Naive B cell (primary cell): ENCODE measurements around the gene FAM200B. TPM values are rescaled to one million over a fixed set of nuclear protein-coding genes. Genes with fewer than 3 reads are reported as not detected.

Source experiments
- polyA plus RNA-seq, 6 donors: library from polyadenylated mRNA; unstranded; fragments of 300-500 nt; fragmentation: Illumina TruSeq; gene quantifications; one replicate each; pipeline ENCODE4 v1.2.3, GENCODE V29; 2021; ENCODE audit warnings: low read depth in 6 of 6

Gene FAM200B
- polyA plus RNA-seq, 6 donors from 2014 or later: 60.1 to 84.2 (median 72.1) TPM

Other genes with a start within 250 kb of the FAM200B start
- not detected for gene CC2D2A, start 211.9 kb upstream of the FAM200B start, polyA plus RNA-seq
- 100 to 1,000 TPM in 5 of 6 donors, 10 to 100 TPM in 1; 97.0 to 172 (median 108) TPM for gene FBXL5, start 26.5 kb upstream of the FAM200B start, polyA plus RNA-seq
- gene BST1, start 21.2 kb downstream of the FAM200B start, polyA plus RNA-seq: 1 to 10 TPM in 1 of 6 donors, under 1 TPM in 5; 0.29 to 2.4 (median 0.46) TPM
- gene CD38, start 96.5 kb downstream of the FAM200B start, polyA plus RNA-seq: 10 to 100 TPM; 12.8 to 33.8 (median 24.7) TPM